Measurements from ENCODE around the gene AHNAK.

AHNAK gene

DNA sequence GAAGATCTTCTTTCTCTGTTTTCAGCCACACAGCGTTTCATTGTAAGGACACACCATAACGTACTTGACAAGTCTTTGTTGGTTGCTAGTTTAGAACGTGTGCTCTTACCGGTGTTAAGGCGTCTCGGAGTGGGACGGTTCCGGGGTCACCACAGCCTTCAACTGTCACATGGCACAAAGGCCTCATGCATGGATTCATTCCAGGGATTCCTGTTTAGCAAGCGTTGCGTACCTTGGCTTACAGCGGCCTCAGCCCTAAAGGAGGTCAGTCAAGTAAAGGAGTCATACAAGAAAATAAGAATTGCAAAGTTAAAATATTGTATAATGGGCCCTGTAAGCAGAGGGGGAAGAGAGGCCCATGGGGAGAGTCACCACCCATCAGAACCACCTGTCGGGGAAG is 130.0 kb downstream of the AHNAK start:
- DNase-seq (ENCODE audit: low read depth in 2 of 2) = no peak
- TF ChIP-seq CTCF (IDR thresholded peaks at IDR 0.05; ENCODE audit: low read depth, low read length) = no peak
- H3K4me3 ChIP-seq (replicated peaks in 1 of 2; ENCODE audit: low read depth in 2 of 2, low read length in 2 of 2) = no peak overlapping the region

- H3K4me3 ChIP-seq (replicated peaks in 1 of 2; ENCODE audit: low read depth in 2 of 2, low read length in 2 of 2) = no peak overlapping the region
- no peak for TF ChIP-seq CTCF (IDR thresholded peaks at IDR 0.05; ENCODE audit: low read depth, low read length)
- DNase-seq (ENCODE audit: low read depth in 2 of 2) = no peak
These were observed 133.4 kb downstream of the AHNAK start for GRCh38 chr11:62413060-62413696.

DNA sequence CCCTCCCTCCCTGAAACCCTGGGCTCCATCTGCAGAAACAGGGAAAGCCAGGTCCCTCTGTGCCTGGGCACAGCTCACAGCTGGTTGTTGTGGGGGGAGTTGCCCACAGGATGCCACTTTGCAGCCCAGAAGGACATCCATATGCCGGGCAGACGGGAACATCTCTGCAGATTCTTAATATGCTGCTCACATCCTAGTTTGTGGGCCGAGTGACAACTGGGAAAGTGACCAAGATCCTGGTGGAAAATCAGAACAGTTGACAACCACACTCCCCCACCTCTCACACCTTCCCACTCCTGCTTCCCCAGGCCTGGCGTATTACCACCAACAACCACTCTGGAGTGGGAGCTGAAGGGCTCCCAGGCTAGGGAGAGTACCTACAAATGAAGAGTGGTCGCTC is 135.1 kb downstream of the AHNAK start:
- DNase-seq (ENCODE audit: low read depth in 2 of 2) = no peak
- H3K4me3 ChIP-seq (replicated peaks in 1 of 2; ENCODE audit: low read depth in 2 of 2, low read length in 2 of 2) = no peak overlapping the region
- TF ChIP-seq CTCF (IDR thresholded peaks at IDR 0.05; ENCODE audit: low read depth, low read length) = no peak

GRCh38 chr11:62410972-62411371 is 135.6 kb downstream of the AHNAK start:
- DNase-seq (ENCODE audit: low read depth in 2 of 2) = no peak
- no peak for TF ChIP-seq CTCF (IDR thresholded peaks at IDR 0.05; ENCODE audit: low read depth, low read length)
- no peak overlapping the region for H3K4me3 ChIP-seq (replicated peaks in 1 of 2; ENCODE audit: low read depth in 2 of 2, low read length in 2 of 2)

DNA sequence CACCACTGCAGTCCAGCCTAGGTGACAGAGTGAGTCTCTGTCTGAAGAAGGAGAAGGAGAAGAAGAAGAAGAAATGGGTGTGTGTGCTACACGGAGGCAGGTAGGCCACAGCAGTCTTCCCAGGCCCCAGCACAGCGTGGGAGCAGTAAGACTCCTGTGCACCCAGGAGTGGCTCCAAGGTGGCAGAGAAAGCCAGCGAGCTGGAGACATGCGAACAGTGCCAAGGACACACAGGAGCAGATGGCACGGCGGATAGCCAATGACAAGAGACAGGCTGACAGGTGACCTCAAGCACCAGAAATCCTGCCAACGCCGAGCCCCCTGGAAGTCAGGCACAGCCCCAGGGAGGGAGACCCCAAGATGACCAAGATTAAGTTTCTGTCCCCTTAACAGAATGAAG is 136.8 kb downstream of the AHNAK start:
- H3K4me3 ChIP-seq (replicated peaks in 1 of 2; ENCODE audit: low read depth in 2 of 2, low read length in 2 of 2) = no peak overlapping the region
- no peak for DNase-seq (ENCODE audit: low read depth in 2 of 2)
- TF ChIP-seq CTCF (IDR thresholded peaks at IDR 0.05; ENCODE audit: low read depth, low read length) = no peak

GRCh38 chr11:62406034-62406433 is 140.6 kb downstream of the AHNAK start:
- TF ChIP-seq CTCF (IDR thresholded peaks at IDR 0.05; ENCODE audit: low read depth, low read length) = no peak

DNA sequence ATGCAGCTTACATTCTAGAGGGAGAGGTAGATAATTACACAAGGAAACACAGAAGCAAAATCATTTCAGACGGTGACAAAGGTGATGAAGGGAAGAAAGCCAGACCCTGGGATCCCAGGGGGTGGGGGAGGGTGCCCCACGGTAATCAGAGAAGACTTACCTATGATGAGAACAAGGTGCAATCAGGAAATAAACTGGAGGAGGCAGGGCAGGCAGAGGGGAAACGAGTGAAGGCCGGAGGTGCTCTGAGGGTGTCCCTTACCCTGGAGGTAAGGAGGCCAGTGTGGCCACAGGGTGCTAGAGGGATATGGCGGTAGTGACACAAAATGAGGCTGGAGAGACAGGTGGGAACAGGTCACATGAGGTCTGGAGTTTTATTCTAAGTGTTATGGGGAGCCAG is 141.7 kb downstream of the AHNAK start:
- no peak for TF ChIP-seq CTCF (IDR thresholded peaks at IDR 0.05; ENCODE audit: low read depth, low read length)
- no peak for DNase-seq (ENCODE audit: low read depth in 2 of 2)
- no peak overlapping the region for H3K4me3 ChIP-seq (replicated peaks in 1 of 2; ENCODE audit: low read depth in 2 of 2, low read length in 2 of 2)

More at GRCh38 chr11:62406034-62406433, 140.6 kb downstream of the AHNAK start:
- no peak overlapping the region for H3K4me3 ChIP-seq (replicated peaks in 1 of 2; ENCODE audit: low read depth in 2 of 2, low read length in 2 of 2)
- DNase-seq (ENCODE audit: low read depth in 2 of 2) = no peak
